T-helper 2 cell treated with Interferon-gamma antibody and Interleukin-4, amounts not matched to agents 5 μg/mL and 100 μg/mL, for 36 hours (primary cell): ENCODE measurements around the gene CNTN2.

ENCODE experiments used
- DNase-seq: peaks from one replicate; pipeline ENCODE4 v3.0.0; 2021; ENCODE audit warnings: low spot score
- H3K27ac Mint-ChIP-seq: one replicate; pipeline ENCODE4 v1.8.0; 2021; ENCODE audit warnings: mild to moderate bottlenecking, mixed read lengths
- H3K27me3 Mint-ChIP-seq: one replicate; pipeline ENCODE4 v1.8.0; 2021; ENCODE audit warnings: low read depth, mixed read lengths
- H3K36me3 Mint-ChIP-seq: one replicate; pipeline ENCODE4 v1.8.0; 2021; ENCODE audit warnings: low read depth, mixed read lengths
- H3K4me1 Mint-ChIP-seq: one replicate; pipeline ENCODE4 v1.8.0; 2021; ENCODE audit warnings: low read depth, mixed read lengths
- H3K4me3 Mint-ChIP-seq: one replicate; pipeline ENCODE4 v1.8.0; 2022; ENCODE audit warnings: mild to moderate bottlenecking, moderate library complexity, mixed read lengths
- H3K9me3 Mint-ChIP-seq: one replicate; pipeline ENCODE4 v1.8.0; 2021; ENCODE audit warnings: mixed read lengths

CNTN2 gene

DNA sequence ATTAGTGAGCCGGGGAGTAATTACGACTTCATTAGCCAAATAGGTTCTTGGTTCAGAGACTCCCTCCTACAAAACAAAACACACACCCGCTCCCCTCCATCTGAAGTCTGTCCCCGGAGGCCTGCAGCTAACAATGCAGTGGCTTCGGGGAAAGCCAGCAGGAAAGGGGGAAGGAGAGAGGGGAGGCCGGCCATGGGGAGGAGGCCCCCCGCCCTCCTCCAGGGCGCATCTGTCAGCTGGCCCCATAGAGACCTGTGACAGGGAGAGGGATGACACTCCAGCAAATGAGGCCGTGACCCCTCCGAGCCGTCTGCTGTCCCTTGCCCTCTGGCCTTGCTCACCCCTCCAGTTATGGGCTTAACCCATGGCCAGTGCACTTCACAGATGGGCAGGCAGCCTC lies 12.1 kb upstream of the CNTN2 start:
- Mint-ChIP-seq H3K27me3 (no peaks in the 10 kb centered on the region), H3K27ac (no peak overlapping the region), H3K9me3 (no peaks in the 10 kb centered on the region), H3K36me3 (no peaks in the 10 kb centered on the region), H3K4me1 (no peaks in the 10 kb centered on the region), H3K4me3 (no peak overlapping the region)
- no peak for DNase-seq

DNA sequence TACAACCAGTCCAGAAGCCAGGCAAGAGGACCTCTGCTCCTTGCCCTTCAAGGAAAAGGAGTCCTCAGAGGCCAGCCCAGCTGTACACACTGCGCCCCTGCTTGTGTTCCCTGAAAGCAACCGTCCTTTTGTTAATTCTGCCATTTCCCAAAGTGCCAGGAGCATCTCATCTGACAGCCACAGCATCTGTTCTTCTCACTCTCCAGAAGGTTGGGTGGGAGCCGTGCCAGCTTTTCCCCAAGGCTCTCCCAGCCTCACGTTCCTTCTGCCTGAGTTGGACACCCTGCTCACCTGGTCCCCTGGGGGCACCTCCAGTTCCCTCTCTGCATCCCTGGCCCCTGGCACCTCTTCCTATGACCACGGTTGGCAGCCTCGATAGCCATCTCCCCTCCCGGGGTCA lies 10.5 kb upstream of the CNTN2 start:
- Mint-ChIP-seq H3K36me3 (no peaks in the 10 kb centered on the region), H3K9me3 (no peaks in the 10 kb centered on the region), H3K4me1 (no peaks in the 10 kb centered on the region), H3K4me3 (no peak overlapping the region), H3K27me3 (no peaks in the 10 kb centered on the region), H3K27ac (no peak overlapping the region)
- DNase-seq = no peak

DNA sequence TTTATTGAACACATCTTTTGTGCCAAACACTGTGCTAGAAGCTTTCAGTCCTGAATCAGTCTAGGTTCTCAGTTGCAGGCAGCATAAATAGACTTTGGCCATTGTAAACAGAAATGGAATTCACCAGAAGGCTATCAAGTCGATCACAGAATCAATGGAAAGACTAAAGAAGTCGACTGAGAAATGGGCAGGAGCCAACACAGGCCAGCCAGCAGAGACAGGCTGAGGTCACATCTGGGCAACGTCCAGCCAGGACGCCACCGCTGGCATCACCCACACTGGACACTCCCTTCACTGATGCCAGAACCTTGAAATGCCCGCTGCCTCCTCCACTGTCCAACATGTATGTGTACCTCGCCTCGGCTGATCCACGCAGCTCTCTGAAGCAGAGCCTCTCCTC lies 5.5 kb upstream of the CNTN2 start:
- H3K9me3 Mint-ChIP-seq = no peaks in the 10 kb centered on the region
- no peak overlapping the region for H3K4me3 Mint-ChIP-seq
- H3K4me1 Mint-ChIP-seq = no peaks in the 10 kb centered on the region
- peaks cover 26% of the 10 kb centered on the region for H3K27me3 Mint-ChIP-seq
- no peak for DNase-seq
- H3K27ac Mint-ChIP-seq = no peak overlapping the region
- H3K36me3 Mint-ChIP-seq = no peaks in the 10 kb centered on the region

DNA sequence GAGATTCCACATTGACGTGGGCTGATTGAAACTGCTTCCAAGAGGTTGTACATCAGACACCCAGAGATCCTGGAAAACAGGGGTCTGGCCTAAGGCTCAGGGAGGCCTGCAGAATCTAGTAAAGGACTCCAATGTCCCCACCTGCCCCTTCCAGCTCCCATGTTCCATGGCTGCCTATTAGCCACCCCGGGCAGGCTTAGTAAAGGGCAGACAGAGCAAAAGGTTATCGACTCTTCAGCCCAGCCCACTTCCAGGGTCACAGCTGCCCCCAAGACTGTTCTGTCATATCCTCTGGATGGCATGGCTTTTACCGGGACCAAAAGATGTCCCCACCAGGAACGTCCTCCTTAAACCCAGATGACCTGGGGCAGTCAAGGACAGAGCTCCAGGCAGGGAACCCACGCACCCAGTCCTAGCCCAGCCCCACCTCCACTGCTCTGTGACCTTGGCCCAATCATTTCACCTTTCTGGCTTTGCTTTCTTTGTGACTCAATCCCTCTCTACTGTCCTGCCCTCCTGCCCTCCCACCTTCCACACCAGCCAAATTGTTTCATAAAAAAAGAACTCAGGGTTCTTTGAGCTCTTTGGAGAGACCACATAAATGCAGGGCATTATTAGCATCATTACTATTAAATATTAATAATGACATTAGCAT lies 4.8 kb upstream of the CNTN2 start:
- no peaks in the 10 kb centered on the region for H3K36me3 Mint-ChIP-seq
- no peak for DNase-seq
- peaks cover 28% of the 10 kb centered on the region for H3K27me3 Mint-ChIP-seq
- no peak overlapping the region for H3K27ac Mint-ChIP-seq
- no peak overlapping the region for H3K4me3 Mint-ChIP-seq
- H3K9me3 Mint-ChIP-seq = no peaks in the 10 kb centered on the region
- H3K4me1 Mint-ChIP-seq = no peaks in the 10 kb centered on the region

DNA sequence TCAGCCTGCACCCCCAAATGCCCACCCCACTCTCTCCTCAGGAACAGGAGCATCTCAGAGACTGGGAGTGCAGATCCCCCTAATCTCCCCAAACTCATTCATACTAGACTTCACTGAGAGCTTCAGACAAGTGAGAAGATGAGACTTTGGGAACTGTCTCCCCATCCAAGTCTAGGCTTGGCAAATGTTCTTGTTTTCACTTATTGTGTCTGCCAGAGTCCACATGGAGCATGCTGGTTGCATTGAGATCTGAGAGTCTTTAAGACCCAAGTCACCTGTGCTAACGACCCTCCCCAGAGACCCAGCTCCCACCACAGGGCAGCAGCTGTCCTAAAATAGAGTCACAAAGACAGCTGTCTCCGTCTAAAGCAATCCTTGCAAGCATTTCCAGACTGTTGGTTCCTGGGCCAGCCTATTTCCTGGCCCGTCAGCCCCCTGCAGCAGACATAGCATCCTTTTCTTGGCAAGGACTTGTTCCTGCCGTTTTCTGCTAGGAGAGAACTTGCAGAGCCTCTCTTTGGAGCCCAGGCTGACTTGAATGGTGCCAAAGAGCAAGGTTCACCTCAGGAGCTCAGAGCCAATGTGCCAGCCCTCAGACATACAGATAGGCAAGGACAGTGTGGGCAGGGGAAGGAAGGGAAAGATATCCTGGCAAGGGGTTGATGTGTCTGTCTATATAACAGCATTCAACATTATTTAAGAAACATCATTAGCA lies 1.9 kb upstream of the CNTN2 start:
- no peak for DNase-seq
- Mint-ChIP-seq H3K4me3 (no peak overlapping the region), H3K9me3 (no peaks in the 10 kb centered on the region), H3K27me3 (peaks cover 46% of the 10 kb centered on the region), H3K36me3 (no peaks in the 10 kb centered on the region), H3K27ac (no peak overlapping the region), H3K4me1 (no peaks in the 10 kb centered on the region)

DNA sequence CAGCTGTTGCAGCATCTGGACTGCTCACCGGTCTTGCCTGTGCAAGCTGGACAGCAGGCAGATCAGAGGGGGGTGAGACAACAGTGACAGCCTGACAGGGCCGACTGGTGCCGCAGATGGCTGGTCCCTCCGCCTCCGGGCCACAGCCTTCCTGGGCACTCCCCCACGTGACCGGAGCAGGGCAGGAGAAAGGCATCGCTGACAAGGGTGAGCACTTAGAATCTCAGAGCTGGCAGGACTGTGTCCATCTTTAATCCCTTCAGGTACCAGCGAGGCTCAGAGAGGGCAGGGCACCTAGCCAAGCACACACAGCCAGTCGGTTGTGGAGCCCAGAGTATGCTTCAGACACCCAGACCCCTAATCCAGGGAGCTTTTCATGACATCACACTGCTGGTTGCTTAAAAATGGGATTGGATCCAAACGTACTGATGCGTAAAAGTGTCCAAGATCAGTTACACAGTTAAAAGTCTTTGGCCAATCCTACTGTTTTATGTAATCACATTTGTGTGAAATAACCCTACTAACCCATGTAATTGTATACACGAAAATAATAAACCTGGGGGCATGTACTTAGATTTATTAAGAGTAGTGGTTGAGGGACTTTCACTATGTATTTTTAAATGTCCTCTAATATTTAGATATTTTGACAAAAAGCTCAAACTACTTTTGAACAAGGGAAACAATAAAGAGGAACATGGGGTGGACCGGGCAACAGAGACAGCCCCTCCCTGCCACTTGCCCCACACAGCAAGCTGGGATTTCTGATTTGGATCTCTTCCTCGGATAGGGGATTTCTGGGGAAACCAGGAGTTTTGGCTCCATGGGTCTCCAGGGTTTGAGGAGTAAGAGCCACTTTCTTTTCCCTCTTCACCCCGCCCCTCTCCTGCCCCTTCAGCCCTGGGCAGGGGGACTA lies 758 bp upstream of the CNTN2 start:
- no peak overlapping the region for H3K4me3 Mint-ChIP-seq
- no peaks in the 10 kb centered on the region for H3K9me3 Mint-ChIP-seq
- no peaks in the 10 kb centered on the region for H3K36me3 Mint-ChIP-seq
- H3K4me1 Mint-ChIP-seq = no peaks in the 10 kb centered on the region
- H3K27me3 Mint-ChIP-seq = peaks cover 57% of the 10 kb centered on the region
- no peak overlapping the region for H3K27ac Mint-ChIP-seq
- no peak for DNase-seq

DNA sequence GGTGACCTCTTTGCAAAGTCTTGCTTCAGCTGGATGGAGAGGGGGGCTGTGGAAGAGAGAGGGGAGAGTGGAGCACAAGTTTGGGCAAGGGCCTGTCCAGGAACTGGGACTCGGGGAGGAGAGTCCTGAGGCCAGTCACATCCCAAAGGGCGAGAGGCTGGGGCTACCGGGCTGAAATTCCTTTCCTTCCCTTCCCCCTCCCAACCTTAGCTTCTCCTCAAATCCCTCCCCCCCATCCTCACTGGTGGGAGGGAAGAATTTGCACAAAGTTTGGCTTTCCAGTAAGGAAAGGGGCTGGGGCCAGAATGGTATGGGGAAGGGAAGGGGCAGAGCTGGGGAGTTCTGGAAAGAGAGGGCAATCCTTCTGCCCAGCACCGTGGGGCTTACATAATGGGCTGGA lies 854 bp downstream of the CNTN2 start:
- Mint-ChIP-seq H3K36me3 (no peaks in the 10 kb centered on the region), H3K4me1 (no peaks in the 10 kb centered on the region), H3K9me3 (no peaks in the 10 kb centered on the region), H3K27me3 (peaks cover 56% of the 10 kb centered on the region), H3K27ac (no peak overlapping the region), H3K4me3 (no peak overlapping the region)
- DNase-seq = no peak

DNA sequence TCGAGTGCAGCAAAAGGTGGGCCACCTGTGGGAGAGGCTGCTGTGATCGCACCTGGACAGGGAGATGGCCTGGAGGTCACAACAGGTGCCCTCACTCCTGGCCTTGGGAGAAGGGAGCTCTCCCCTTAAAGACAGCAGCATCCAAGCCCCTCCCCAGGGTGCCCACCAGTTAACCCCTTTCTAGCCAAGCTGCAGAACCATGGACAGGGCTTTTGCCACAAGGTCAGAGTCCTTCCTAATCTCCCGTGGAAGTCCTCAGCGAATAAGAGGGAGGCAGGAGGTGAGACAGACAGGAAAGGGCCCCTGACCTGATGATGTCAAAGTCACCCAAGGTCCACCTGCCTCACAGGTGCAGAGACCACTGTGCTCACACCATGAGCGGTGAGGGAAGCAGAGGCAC lies 1.7 kb downstream of the CNTN2 start:
- H3K9me3 Mint-ChIP-seq = no peaks in the 10 kb centered on the region

DNA sequence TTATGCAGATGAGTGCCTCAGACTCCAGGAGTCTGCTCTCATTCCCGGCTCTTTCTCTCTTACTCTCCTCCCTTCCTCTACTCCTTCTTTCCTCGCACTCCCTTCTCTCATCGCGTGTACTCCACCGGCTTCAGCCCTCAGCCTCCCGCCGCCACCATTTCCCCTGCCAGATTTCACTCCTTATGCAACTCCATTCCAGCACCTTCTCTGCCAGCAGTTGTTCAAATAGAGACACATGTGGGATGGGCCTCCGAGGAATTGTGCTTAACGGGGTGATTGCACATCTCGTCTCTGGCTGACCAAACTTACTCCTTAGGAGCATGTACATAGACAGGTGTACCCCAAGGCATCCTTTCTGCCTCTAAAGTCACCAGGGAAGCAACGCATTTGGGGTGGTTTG lies 2.1 kb downstream of the CNTN2 start:
- Mint-ChIP-seq H3K9me3 (no peaks in the 10 kb centered on the region), H3K4me3 (no peak overlapping the region), H3K4me1 (no peaks in the 10 kb centered on the region), H3K27me3 (peaks cover 50% of the 10 kb centered on the region), H3K27ac (no peak overlapping the region), H3K36me3 (no peaks in the 10 kb centered on the region)
- no peak for DNase-seq

More for the DNA sequence above, 1.7 kb downstream of the CNTN2 start:
- Mint-ChIP-seq H3K4me3 (no peak overlapping the region), H3K27me3 (peaks cover 54% of the 10 kb centered on the region), H3K4me1 (no peaks in the 10 kb centered on the region), H3K27ac (no peak overlapping the region), H3K36me3 (no peaks in the 10 kb centered on the region)
- no peak for DNase-seq

DNA sequence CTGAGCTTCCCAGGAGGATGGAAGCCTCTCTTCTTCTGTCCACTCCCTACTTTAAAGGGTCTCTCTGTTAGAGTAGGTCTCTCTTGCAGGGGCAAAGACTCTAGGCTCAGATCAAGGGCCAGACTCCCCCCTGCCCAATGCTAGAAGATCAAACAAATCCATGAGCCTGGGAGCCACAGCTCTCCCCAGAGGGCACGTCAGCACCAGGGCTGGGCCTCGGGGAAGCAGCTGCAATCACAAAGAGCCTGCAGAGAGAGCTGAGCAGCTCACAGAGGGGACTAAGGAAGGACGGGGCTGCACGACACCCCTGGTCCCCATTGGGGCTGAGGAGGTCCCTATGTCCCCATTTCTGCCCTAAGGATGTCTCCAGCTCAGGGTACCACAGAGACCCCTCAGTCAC lies 3.9 kb downstream of the CNTN2 start:
- Mint-ChIP-seq H3K27ac (no peak overlapping the region), H3K9me3 (no peaks in the 10 kb centered on the region), H3K4me1 (no peaks in the 10 kb centered on the region), H3K4me3 (no peak overlapping the region), H3K27me3 (peaks cover 37% of the 10 kb centered on the region), H3K36me3 (no peaks in the 10 kb centered on the region)
- DNase-seq = no peak

DNA sequence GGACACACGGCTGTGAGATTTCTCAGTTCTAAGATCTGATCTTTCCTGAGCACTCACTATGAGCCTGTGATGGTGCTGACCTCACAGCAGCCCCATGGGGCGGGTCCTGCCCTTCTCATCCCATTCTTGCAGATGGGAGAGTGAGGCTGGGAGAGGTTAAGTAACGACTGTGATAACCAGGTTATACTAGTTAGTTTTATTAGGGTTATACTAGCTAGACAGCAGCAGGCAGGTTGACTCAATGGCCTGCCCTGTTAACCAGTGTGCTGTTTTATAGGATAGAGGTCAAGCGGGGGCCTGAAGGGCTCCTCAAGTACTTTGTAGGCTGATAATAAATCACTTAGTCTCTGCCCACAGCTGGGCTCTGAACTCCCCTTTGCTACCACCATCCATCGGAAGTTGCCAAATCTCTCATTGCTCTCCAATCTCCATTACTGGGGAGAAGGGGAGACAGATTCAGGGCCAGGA lies 4.8 kb downstream of the CNTN2 start:
- Mint-ChIP-seq H3K4me1 (no peaks in the 10 kb centered on the region), H3K9me3 (no peaks in the 10 kb centered on the region), H3K27me3 (peaks cover 29% of the 10 kb centered on the region), H3K4me3 (no peak overlapping the region), H3K36me3 (no peaks in the 10 kb centered on the region), H3K27ac (no peak overlapping the region)
- no peak for DNase-seq

DNA sequence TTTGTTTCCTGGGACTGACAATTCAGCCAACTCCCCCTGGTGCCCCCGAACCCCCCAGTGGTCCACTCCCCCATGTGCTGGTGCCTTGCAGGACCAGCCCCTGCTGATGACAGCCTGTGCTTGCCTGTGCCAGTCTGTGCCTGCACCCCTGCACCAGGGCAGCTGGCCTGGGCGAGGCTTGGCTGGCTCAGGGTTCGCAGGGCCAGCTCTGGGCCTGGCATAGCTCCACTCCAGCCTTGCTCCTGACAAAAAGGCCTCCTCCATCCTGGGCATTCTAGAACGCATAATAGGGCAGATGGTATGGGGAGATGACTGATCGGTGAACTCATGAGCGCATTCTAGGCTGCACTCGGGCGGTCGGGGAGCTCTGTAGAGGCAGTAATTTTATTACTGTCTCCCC lies 5.4 kb downstream of the CNTN2 start:
- Mint-ChIP-seq H3K9me3 (no peaks in the 10 kb centered on the region), H3K36me3 (no peaks in the 10 kb centered on the region), H3K4me3 (no peak overlapping the region), H3K27me3 (peaks cover 29% of the 10 kb centered on the region), H3K27ac (no peak overlapping the region), H3K4me1 (no peaks in the 10 kb centered on the region)
- DNase-seq = no peak

DNA sequence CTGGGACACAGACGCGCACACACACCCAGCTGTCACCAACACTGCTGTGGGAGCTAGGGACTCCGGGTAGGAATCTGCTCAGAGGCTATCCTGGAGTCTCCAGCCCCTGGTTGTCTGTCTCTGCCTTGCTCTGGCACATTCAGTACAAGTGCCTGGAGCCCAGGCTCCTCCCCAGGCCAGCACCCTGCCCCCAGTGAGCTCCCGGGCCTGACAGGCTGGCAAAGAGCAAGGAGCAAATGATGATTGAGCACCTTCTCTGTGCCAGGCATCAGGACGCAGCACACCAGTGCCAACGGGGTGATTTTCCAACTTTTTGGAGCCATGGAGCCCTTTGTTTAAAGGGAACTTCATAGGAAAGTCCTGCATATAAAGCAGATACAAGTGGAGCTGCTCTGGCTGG lies 6.5 kb downstream of the CNTN2 start:
- Mint-ChIP-seq H3K27ac (no peak overlapping the region), H3K9me3 (no peaks in the 10 kb centered on the region), H3K36me3 (no peaks in the 10 kb centered on the region), H3K4me1 (no peaks in the 10 kb centered on the region), H3K27me3 (peaks cover 24% of the 10 kb centered on the region), H3K4me3 (no peak overlapping the region)
- DNase-seq = no peak

DNA sequence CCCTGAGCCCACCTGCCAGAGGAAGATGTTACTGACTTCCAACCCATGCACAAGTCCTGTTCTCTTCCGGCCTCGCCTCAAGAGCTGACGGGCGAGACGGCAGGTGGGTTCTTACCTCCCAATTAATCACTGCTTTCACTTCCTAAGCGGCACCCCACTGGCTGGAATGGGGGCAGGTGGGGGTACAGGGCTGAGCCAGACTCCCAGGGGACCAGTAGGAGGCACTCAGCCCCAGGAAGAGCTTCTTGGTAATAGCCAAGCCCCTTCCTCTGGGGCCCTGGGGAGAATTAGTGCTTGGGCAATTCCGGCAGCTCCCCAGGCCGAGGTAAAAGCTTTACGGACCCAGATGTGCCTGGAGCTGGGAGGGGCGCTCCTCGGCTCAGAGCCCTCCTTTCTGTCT lies 9.7 kb downstream of the CNTN2 start:
- Mint-ChIP-seq H3K4me1 (no peaks in the 10 kb centered on the region), H3K27me3 (no peaks in the 10 kb centered on the region), H3K4me3 (no peak overlapping the region), H3K27ac (no peak overlapping the region), H3K9me3 (no peaks in the 10 kb centered on the region), H3K36me3 (no peaks in the 10 kb centered on the region)
- DNase-seq = no peak
